ENCODE results near the gene C22orf42. TPM values are rescaled to one million over a fixed set of nuclear protein-coding genes. Genes with fewer than 3 reads are reported as not detected.
A peak's percentile ranks its signal among the peaks of the same experiment; 100 is the strongest.
"Not testable (repeated sequence)": the region's sequence is repeated elsewhere in the genome, so short reads cannot be mapped to it uniquely, and the experiment has no call there.

C22orf42 gene
- not detected in 2 replicates for total RNA-seq

GRCh38 chr22:32158712-32159533 is at the start of gene C22orf42:
Gene C22orf42 (minus strand): TSS chr22:32159303. CDS start chr22:32159215, 88 bp downstream.
- no peak for DNase-seq (ENCODE audit: low read depth in 2 of 2)

GRCh38 chr22:32208681-32209080 is 49.6 kb upstream of the C22orf42 start:
- DNase-seq (ENCODE audit: low read depth in 2 of 2): no peak

- DNase-seq (ENCODE audit: low read depth in 2 of 2): no peak
Observed at GRCh38 chr22:32207971-32208480, 48.9 kb upstream of the C22orf42 start.

- peak; percentile 33 to 69 for DNase-seq (ENCODE audit: low read depth in 2 of 2)
Observed at GRCh38 chr22:32206774-32207758, 48.0 kb upstream of the C22orf42 start.

GRCh38 chr22:32205974-32206773 is 47.1 kb upstream of the C22orf42 start:
- DNase-seq (ENCODE audit: low read depth in 2 of 2): peak in 1 of 2 donors; percentile 13

GRCh38 chr22:32204856-32205722 is 46.0 kb upstream of the C22orf42 start, which contains the start of gene RFPL2:
Gene RFPL2 (minus strand): TSS chr22:32205073. CDS start chr22:32202451, 2,622 bp downstream.
- DNase-seq (ENCODE audit: low read depth in 2 of 2): peak; percentile 50 to 64

GRCh38 chr22:32204040-32204855 is 45.1 kb upstream of the C22orf42 start:
- no peak for DNase-seq (ENCODE audit: low read depth in 2 of 2)

GRCh38 chr22:32203181-32204039 is 44.3 kb upstream of the C22orf42 start:
- DNase-seq (ENCODE audit: low read depth in 2 of 2): no peak

GRCh38 chr22:32202539-32203180 is 43.6 kb upstream of the C22orf42 start:
- DNase-seq (ENCODE audit: low read depth in 2 of 2): peak; percentile 53 to 76

GRCh38 chr22:32202161-32202538 is 43.0 kb upstream of the C22orf42 start:
- no peak for DNase-seq (ENCODE audit: low read depth in 2 of 2)

GRCh38 chr22:32200752-32201151 is 41.6 kb upstream of the C22orf42 start:
- no peak for DNase-seq (ENCODE audit: low read depth in 2 of 2)

- DNase-seq (ENCODE audit: low read depth in 2 of 2): no peak
Observed at GRCh38 chr22:32199961-32200360, 40.9 kb upstream of the C22orf42 start.

- no peak for DNase-seq (ENCODE audit: low read depth in 2 of 2)
Observed at GRCh38 chr22:32199341-32199740, 40.2 kb upstream of the C22orf42 start.

GRCh38 chr22:32197553-32198226 is 38.6 kb upstream of the C22orf42 start:
- DNase-seq (ENCODE audit: low read depth in 2 of 2): not testable (repeated sequence)

- DNase-seq (ENCODE audit: low read depth in 2 of 2): not testable (repeated sequence)
Observed at GRCh38 chr22:32195900-32196299, 36.8 kb upstream of the C22orf42 start.

- not testable (repeated sequence) for DNase-seq (ENCODE audit: low read depth in 2 of 2)
Observed at GRCh38 chr22:32193346-32193745, 34.2 kb upstream of the C22orf42 start.

GRCh38 chr22:32191021-32191420 is 31.9 kb upstream of the C22orf42 start:
- DNase-seq (ENCODE audit: low read depth in 2 of 2): not testable (repeated sequence)

All from lung microvascular endothelial cell (primary cell).